Measurements from ENCODE around the gene GAB1. TPM values are rescaled to one million over a fixed set of nuclear protein-coding genes. Genes with fewer than 3 reads are reported as not detected.

GAB1 gene
- polyA plus RNA-seq, 2 donors = 7.8 to 10.0 TPM

GRCh38 chr4:143437937-143438336 lies 101.3 kb downstream of the GAB1 start:
- 85 to 86% methylated on average over 5 of the region's 5 CpGs for WGBS, 2 donors
- H3K9me3 ChIP-seq (ENCODE audit: control insufficient read depth in 2 of 2, insufficient read depth in 1 of 2, low read depth in 1 of 2, low read length in 1 of 2) = no peaks in the 10 kb centered on the region
- no peaks in the 10 kb centered on the region for H3K4me1 ChIP-seq (ENCODE audit: control insufficient read depth in 2 of 2, insufficient read depth in 2 of 2, low read length in 1 of 2)
- no peak overlapping the region for H3K27ac ChIP-seq (ENCODE audit: low read depth in 2 of 2, low read length in 1 of 2)
- H3K36me3 ChIP-seq (ENCODE audit: control insufficient read depth in 2 of 2, insufficient read depth in 2 of 2, low read length in 1 of 2) = peaks cover 5 to 10% of the 10 kb centered on the region in 2 donors
- no peak overlapping the region for H3K4me3 ChIP-seq (ENCODE audit: low read depth in 1 of 2, low read length in 2 of 2)
- H3K27me3 ChIP-seq (ENCODE audit: control insufficient read depth in 1 of 2, insufficient read depth in 2 of 2, low read length in 2 of 2) = no peaks in the 10 kb centered on the region

GRCh38 chr4:143438710-143439109 lies 102.0 kb downstream of the GAB1 start:
- WGBS, 2 donors = 82 to 85% methylated on average over 2 of the region's 2 CpGs
- peaks cover 5 to 8% of the 10 kb centered on the region in 2 donors for H3K36me3 ChIP-seq (ENCODE audit: control insufficient read depth in 2 of 2, insufficient read depth in 2 of 2, low read length in 1 of 2)
- H3K27me3 ChIP-seq (ENCODE audit: control insufficient read depth in 1 of 2, insufficient read depth in 2 of 2, low read length in 2 of 2) = no peaks in the 10 kb centered on the region
- H3K4me1 ChIP-seq (ENCODE audit: control insufficient read depth in 2 of 2, insufficient read depth in 2 of 2, low read length in 1 of 2) = no peaks in the 10 kb centered on the region
- H3K4me3 ChIP-seq (ENCODE audit: low read depth in 1 of 2, low read length in 2 of 2) = no peak overlapping the region
- no peaks in the 10 kb centered on the region for H3K9me3 ChIP-seq (ENCODE audit: control insufficient read depth in 2 of 2, insufficient read depth in 1 of 2, low read depth in 1 of 2, low read length in 1 of 2)
- no peak overlapping the region for H3K27ac ChIP-seq (ENCODE audit: low read depth in 2 of 2, low read length in 1 of 2)

GRCh38 chr4:143441109-143441508 lies 104.4 kb downstream of the GAB1 start:
- Histone ChIP-seq H3K36me3 (ENCODE audit: control insufficient read depth in 2 of 2, insufficient read depth in 2 of 2, low read length in 1 of 2) (peaks cover 4 to 8% of the 10 kb centered on the region in 2 donors), H3K27ac (ENCODE audit: low read depth in 2 of 2, low read length in 1 of 2) (no peak overlapping the region), H3K27me3 (ENCODE audit: control insufficient read depth in 1 of 2, insufficient read depth in 2 of 2, low read length in 2 of 2) (no peaks in the 10 kb centered on the region), H3K9me3 (ENCODE audit: control insufficient read depth in 2 of 2, insufficient read depth in 1 of 2, low read depth in 1 of 2, low read length in 1 of 2) (no peaks in the 10 kb centered on the region), H3K4me1 (ENCODE audit: control insufficient read depth in 2 of 2, insufficient read depth in 2 of 2, low read length in 1 of 2) (no peaks in the 10 kb centered on the region), H3K4me3 (ENCODE audit: low read depth in 1 of 2, low read length in 2 of 2) (no peak overlapping the region)

GRCh38 chr4:143441678-143442077 lies 105.0 kb downstream of the GAB1 start:
- no peaks in the 10 kb centered on the region for H3K4me1 ChIP-seq (ENCODE audit: control insufficient read depth in 2 of 2, insufficient read depth in 2 of 2, low read length in 1 of 2)
- H3K9me3 ChIP-seq (ENCODE audit: control insufficient read depth in 2 of 2, insufficient read depth in 1 of 2, low read depth in 1 of 2, low read length in 1 of 2) = no peaks in the 10 kb centered on the region
- WGBS, 2 donors = 62 to 76% methylated on average over 4 of the region's 4 CpGs
- no peaks in the 10 kb centered on the region for H3K27me3 ChIP-seq (ENCODE audit: control insufficient read depth in 1 of 2, insufficient read depth in 2 of 2, low read length in 2 of 2)
- peaks cover 0 to 8% of the 10 kb centered on the region in 2 donors for H3K36me3 ChIP-seq (ENCODE audit: control insufficient read depth in 2 of 2, insufficient read depth in 2 of 2, low read length in 1 of 2)
- H3K4me3 ChIP-seq (ENCODE audit: low read depth in 1 of 2, low read length in 2 of 2) = no peak overlapping the region
- H3K27ac ChIP-seq (ENCODE audit: low read depth in 2 of 2, low read length in 1 of 2) = no peak overlapping the region

GRCh38 chr4:143443728-143444127 lies 107.1 kb downstream of the GAB1 start:
- H3K4me3 ChIP-seq (ENCODE audit: low read depth in 1 of 2, low read length in 2 of 2) = no peak overlapping the region
- no peaks in the 10 kb centered on the region for H3K4me1 ChIP-seq (ENCODE audit: control insufficient read depth in 2 of 2, insufficient read depth in 2 of 2, low read length in 1 of 2)
- 17 to 40% methylated on average over 1 of the region's 1 CpG for WGBS, 2 donors
- peaks cover 0 to 3% of the 10 kb centered on the region in 2 donors for H3K36me3 ChIP-seq (ENCODE audit: control insufficient read depth in 2 of 2, insufficient read depth in 2 of 2, low read length in 1 of 2)
- H3K27me3 ChIP-seq (ENCODE audit: control insufficient read depth in 1 of 2, insufficient read depth in 2 of 2, low read length in 2 of 2) = no peaks in the 10 kb centered on the region
- H3K9me3 ChIP-seq (ENCODE audit: control insufficient read depth in 2 of 2, insufficient read depth in 1 of 2, low read depth in 1 of 2, low read length in 1 of 2) = no peaks in the 10 kb centered on the region
- H3K27ac ChIP-seq (ENCODE audit: low read depth in 2 of 2, low read length in 1 of 2) = no peak overlapping the region

GRCh38 chr4:143451186-143451585 lies 114.5 kb downstream of the GAB1 start:
- no peaks in the 10 kb centered on the region for H3K4me1 ChIP-seq (ENCODE audit: control insufficient read depth in 2 of 2, insufficient read depth in 2 of 2, low read length in 1 of 2)
- no peak overlapping the region for H3K27ac ChIP-seq (ENCODE audit: low read depth in 2 of 2, low read length in 1 of 2)
- 73 to 78% methylated on average over 4 of the region's 4 CpGs for WGBS, 2 donors
- no peaks in the 10 kb centered on the region for H3K9me3 ChIP-seq (ENCODE audit: control insufficient read depth in 2 of 2, insufficient read depth in 1 of 2, low read depth in 1 of 2, low read length in 1 of 2)
- H3K27me3 ChIP-seq (ENCODE audit: control insufficient read depth in 1 of 2, insufficient read depth in 2 of 2, low read length in 2 of 2) = no peaks in the 10 kb centered on the region
- no peaks in the 10 kb centered on the region for H3K36me3 ChIP-seq (ENCODE audit: control insufficient read depth in 2 of 2, insufficient read depth in 2 of 2, low read length in 1 of 2)
- H3K4me3 ChIP-seq (ENCODE audit: low read depth in 1 of 2, low read length in 2 of 2) = no peak overlapping the region

- Histone ChIP-seq H3K4me1 (ENCODE audit: control insufficient read depth in 2 of 2, insufficient read depth in 2 of 2, low read length in 1 of 2) (no peaks in the 10 kb centered on the region), H3K27ac (ENCODE audit: low read depth in 2 of 2, low read length in 1 of 2) (no peak overlapping the region), H3K36me3 (ENCODE audit: control insufficient read depth in 2 of 2, insufficient read depth in 2 of 2, low read length in 1 of 2) (no peaks in the 10 kb centered on the region), H3K9me3 (ENCODE audit: control insufficient read depth in 2 of 2, insufficient read depth in 1 of 2, low read depth in 1 of 2, low read length in 1 of 2) (no peaks in the 10 kb centered on the region), H3K27me3 (ENCODE audit: control insufficient read depth in 1 of 2, insufficient read depth in 2 of 2, low read length in 2 of 2) (no peaks in the 10 kb centered on the region), H3K4me3 (ENCODE audit: low read depth in 1 of 2, low read length in 2 of 2) (no peak overlapping the region)
- WGBS, 2 donors = 66 to 80% methylated on average over 3 of the region's 3 CpGs
Observed at GRCh38 chr4:143455211-143455610, 118.5 kb downstream of the GAB1 start.

GRCh38 chr4:143458966-143459365 lies 122.3 kb downstream of the GAB1 start:
- Histone ChIP-seq H3K4me1 (ENCODE audit: control insufficient read depth in 2 of 2, insufficient read depth in 2 of 2, low read length in 1 of 2) (no peaks in the 10 kb centered on the region), H3K9me3 (ENCODE audit: control insufficient read depth in 2 of 2, insufficient read depth in 1 of 2, low read depth in 1 of 2, low read length in 1 of 2) (no peaks in the 10 kb centered on the region), H3K27me3 (ENCODE audit: control insufficient read depth in 1 of 2, insufficient read depth in 2 of 2, low read length in 2 of 2) (no peaks in the 10 kb centered on the region), H3K36me3 (ENCODE audit: control insufficient read depth in 2 of 2, insufficient read depth in 2 of 2, low read length in 1 of 2) (peaks cover 0 to 4% of the 10 kb centered on the region in 2 donors), H3K4me3 (ENCODE audit: low read depth in 1 of 2, low read length in 2 of 2) (no peak overlapping the region), H3K27ac (ENCODE audit: low read depth in 2 of 2, low read length in 1 of 2) (no peak overlapping the region)

GRCh38 chr4:143473334-143474126 lies 136.9 kb downstream of the GAB1 start:
- no peaks in the 10 kb centered on the region for H3K27me3 ChIP-seq (ENCODE audit: control insufficient read depth in 1 of 2, insufficient read depth in 2 of 2, low read length in 2 of 2)
- no peak overlapping the region for H3K4me3 ChIP-seq (ENCODE audit: low read depth in 1 of 2, low read length in 2 of 2)
- H3K36me3 ChIP-seq (ENCODE audit: control insufficient read depth in 2 of 2, insufficient read depth in 2 of 2, low read length in 1 of 2) = peaks cover 0 to 2% of the 10 kb centered on the region in 2 donors
- 51 to 57% methylated on average over 1 of the region's 1 CpG for WGBS, 2 donors
- H3K4me1 ChIP-seq (ENCODE audit: control insufficient read depth in 2 of 2, insufficient read depth in 2 of 2, low read length in 1 of 2) = no peaks in the 10 kb centered on the region
- no peak overlapping the region for H3K27ac ChIP-seq (ENCODE audit: low read depth in 2 of 2, low read length in 1 of 2)
- no peaks in the 10 kb centered on the region for H3K9me3 ChIP-seq (ENCODE audit: control insufficient read depth in 2 of 2, insufficient read depth in 1 of 2, low read depth in 1 of 2, low read length in 1 of 2)

GRCh38 chr4:143477487-143477886 lies 140.8 kb downstream of the GAB1 start:
- 85 to 89% methylated on average over 2 of the region's 2 CpGs for WGBS, 2 donors
- Histone ChIP-seq H3K4me3 (ENCODE audit: low read depth in 1 of 2, low read length in 2 of 2) (no peak overlapping the region), H3K9me3 (ENCODE audit: control insufficient read depth in 2 of 2, insufficient read depth in 1 of 2, low read depth in 1 of 2, low read length in 1 of 2) (no peaks in the 10 kb centered on the region), H3K4me1 (ENCODE audit: control insufficient read depth in 2 of 2, insufficient read depth in 2 of 2, low read length in 1 of 2) (no peaks in the 10 kb centered on the region), H3K27ac (ENCODE audit: low read depth in 2 of 2, low read length in 1 of 2) (no peak overlapping the region), H3K27me3 (ENCODE audit: control insufficient read depth in 1 of 2, insufficient read depth in 2 of 2, low read length in 2 of 2) (no peaks in the 10 kb centered on the region), H3K36me3 (ENCODE audit: control insufficient read depth in 2 of 2, insufficient read depth in 2 of 2, low read length in 1 of 2) (no peaks in the 10 kb centered on the region)

All from esophagus (tissue), 2 donors.